Measurements from ENCODE around the gene PRKN. TPM values are rescaled to one million over a fixed set of nuclear protein-coding genes. Genes with fewer than 3 reads are reported as not detected.

Gene PRKN
- total RNA-seq, 1 experiment from 2014 or later = 2.0 TPM

DNA sequence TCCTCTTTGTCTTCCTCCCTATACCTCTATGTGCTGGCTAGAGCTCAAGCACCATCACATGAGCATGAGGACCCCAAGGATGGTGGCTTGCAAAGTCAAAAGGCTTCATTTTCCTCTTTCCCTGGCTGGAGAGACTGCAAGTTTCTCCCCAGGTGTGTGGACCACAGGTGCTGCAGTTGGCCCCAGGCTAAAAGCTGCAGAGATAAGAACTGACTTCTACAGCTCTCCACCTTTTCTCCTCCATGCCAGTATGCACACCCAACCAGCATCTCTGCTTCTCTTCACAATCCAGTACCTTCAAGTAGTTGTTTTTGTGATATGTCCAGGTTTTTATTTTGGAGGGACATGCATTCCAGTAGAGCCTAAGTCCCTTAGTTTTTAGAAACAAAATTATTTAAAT is 29.1 kb downstream of the PRKN start:
- Histone ChIP-seq H3K27me3 (ENCODE audit: insufficient read depth, low read length) (no peaks in the 10 kb centered on the region), H4K20me1 (ENCODE audit: control insufficient read depth, insufficient read depth, insufficient read length) (no peaks in the 10 kb centered on the region), H2AFZ (ENCODE audit: low read length) (no peak overlapping the region), H4K91ac (ENCODE audit: insufficient read length, low read depth, low read length) (no peak overlapping the region), H3K4me1 (ENCODE audit: insufficient read depth, low read length) (no peaks in the 10 kb centered on the region), H3K79me1 (ENCODE audit: insufficient read depth, low read depth, low read length, poor library complexity, severe bottlenecking) (no peaks in the 10 kb centered on the region), H4K5ac (ENCODE audit: insufficient read length, low read depth, low read length) (no peak overlapping the region), H2AK5ac (ENCODE audit: insufficient read length, low read length) (no peak overlapping the region), H3K56ac (ENCODE audit: insufficient read length, low read depth, low read length) (no peak overlapping the region), H3K79me2 (ENCODE audit: insufficient read depth, low read length) (no peaks in the 10 kb centered on the region), H3T11ph (ENCODE audit: low read length) (no peak overlapping the region), H2BK12ac (ENCODE audit: insufficient read length, low read depth, low read length) (no peak overlapping the region), H3K9me3 (ENCODE audit: control insufficient read depth, low read depth, low read length) (no peaks in the 10 kb centered on the region), H3K18ac (ENCODE audit: insufficient read length, low read depth, low read length) (no peak overlapping the region), H3K23me2 (ENCODE audit: insufficient read length, low read depth, low read length, poor library complexity, severe bottlenecking) (no peaks in the 10 kb centered on the region), H3K27ac (ENCODE audit: insufficient read length, low read depth, low read length) (no peak overlapping the region), H2BK120ac (ENCODE audit: low read depth, low read length, poor library complexity, severe bottlenecking) (no peak overlapping the region), H2BK20ac (ENCODE audit: low read depth, low read length, poor library complexity, severe bottlenecking) (no peak overlapping the region), H3K4me2 (ENCODE audit: insufficient read depth, insufficient read length, low read length) (no peak overlapping the region), H4K8ac (replicated peaks; ENCODE audit: insufficient read length, low read depth, low read length) (no peak overlapping the region), H3K23ac (ENCODE audit: insufficient read length, low read depth, low read length) (no peak overlapping the region), H3K14ac (ENCODE audit: insufficient read depth, low read length) (no peak overlapping the region), H3K9ac (ENCODE audit: extremely low read depth, insufficient read length, low read length) (no peak overlapping the region), H2BK15ac (ENCODE audit: low read depth, low read length) (no peak overlapping the region), H2BK5ac (ENCODE audit: insufficient read length, low read length) (no peak overlapping the region), H3K4ac (ENCODE audit: low read depth, low read length) (no peak overlapping the region)
- DNase-seq = no peak
- no peaks in the 10 kb centered on the region for H3K27me3 Mint-ChIP-seq (ENCODE audit: low read depth)
- H3K4me3 Mint-ChIP-seq = no peak overlapping the region
- no peak overlapping the region for H3K27ac Mint-ChIP-seq
- no peaks in the 10 kb centered on the region for H3K9me3 Mint-ChIP-seq
- TF ChIP-seq, protein P1, sequence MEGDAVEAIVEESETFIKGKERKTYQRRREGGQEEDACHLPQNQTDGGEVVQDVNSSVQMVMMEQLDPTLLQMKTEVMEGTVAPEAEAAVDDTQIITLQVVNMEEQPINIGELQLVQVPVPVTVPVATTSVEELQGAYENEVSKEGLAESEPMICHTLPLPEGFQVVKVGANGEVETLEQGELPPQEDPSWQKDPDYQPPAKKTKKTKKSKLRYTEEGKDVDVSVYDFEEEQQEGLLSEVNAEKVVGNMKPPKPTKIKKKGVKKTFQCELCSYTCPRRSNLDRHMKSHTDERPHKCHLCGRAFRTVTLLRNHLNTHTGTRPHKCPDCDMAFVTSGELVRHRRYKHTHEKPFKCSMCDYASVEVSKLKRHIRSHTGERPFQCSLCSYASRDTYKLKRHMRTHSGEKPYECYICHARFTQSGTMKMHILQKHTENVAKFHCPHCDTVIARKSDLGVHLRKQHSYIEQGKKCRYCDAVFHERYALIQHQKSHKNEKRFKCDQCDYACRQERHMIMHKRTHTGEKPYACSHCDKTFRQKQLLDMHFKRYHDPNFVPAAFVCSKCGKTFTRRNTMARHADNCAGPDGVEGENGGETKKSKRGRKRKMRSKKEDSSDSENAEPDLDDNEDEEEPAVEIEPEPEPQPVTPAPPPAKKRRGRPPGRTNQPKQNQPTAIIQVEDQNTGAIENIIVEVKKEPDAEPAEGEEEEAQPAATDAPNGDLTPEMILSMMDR (conservative IDR thresholded peaks at IDR 0.05) = no peak
- no peaks in the 10 kb centered on the region; a peak in 1 of 4 replicates for H3K4me1 Mint-ChIP-seq
- no peaks in the 10 kb centered on the region for H3K36me3 Mint-ChIP-seq (ENCODE audit: insufficient read depth in 1 of 3, low read depth in 3 of 3)
